EL (cell line): ENCODE results near the gene ZNF790.
"Not testable (repeated sequence)": the region's sequence is repeated elsewhere in the genome, so short reads cannot be mapped to it uniquely, and the experiment has no call there.

Experiments used
- DNase-seq: peaks from one replicate; pipeline ENCODE4 v3.0.0-alpha.2; 2016

ZNF790 gene

DNA sequence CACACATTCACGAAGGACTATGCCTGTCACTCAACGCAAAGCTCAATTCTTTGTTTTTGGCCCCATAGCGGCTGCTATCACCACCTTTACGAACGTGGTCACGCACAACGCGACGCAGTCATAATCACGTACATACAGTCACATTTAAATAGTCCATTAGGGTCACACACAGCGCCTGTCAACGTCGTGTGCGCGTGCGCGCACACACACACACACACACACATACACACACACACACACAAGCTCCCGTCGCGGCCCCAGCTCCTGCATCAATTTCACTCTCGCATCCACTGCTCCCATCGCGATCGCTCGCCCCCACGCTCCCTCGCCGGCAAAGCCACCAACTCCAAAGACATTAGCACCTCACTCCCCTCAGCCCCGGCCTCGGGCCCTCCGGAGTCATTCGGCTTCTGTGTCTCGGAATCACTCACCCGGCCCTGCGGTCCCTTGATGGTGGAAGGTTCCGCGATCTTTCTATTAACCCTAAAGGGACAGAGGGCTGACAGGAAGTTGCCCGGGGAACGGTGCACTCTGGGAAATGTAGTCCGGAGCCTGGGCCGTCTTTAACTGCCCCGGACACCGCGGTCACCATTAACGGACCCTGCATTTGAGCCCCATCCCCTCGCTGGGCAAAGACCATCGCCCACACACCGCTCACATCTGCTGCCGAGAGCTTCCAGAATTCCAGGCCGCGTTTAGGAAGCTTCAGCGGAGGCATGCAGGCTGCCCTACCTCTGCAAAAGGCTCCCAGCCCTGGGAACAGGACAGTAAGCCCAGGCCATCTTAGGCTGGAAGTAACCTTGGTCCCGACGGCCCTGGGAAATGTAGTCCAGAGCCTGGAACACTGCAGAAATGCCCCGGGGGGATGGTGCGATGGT is at the start of gene ZNF790:
Gene ZNF790, minus strand, starts transcription at position 482 of the 878 bp plus-strand sequence. CDS start 12,768 bp downstream, outside the sequence.
- DNase-seq, result peak; percentile 92

DNA sequence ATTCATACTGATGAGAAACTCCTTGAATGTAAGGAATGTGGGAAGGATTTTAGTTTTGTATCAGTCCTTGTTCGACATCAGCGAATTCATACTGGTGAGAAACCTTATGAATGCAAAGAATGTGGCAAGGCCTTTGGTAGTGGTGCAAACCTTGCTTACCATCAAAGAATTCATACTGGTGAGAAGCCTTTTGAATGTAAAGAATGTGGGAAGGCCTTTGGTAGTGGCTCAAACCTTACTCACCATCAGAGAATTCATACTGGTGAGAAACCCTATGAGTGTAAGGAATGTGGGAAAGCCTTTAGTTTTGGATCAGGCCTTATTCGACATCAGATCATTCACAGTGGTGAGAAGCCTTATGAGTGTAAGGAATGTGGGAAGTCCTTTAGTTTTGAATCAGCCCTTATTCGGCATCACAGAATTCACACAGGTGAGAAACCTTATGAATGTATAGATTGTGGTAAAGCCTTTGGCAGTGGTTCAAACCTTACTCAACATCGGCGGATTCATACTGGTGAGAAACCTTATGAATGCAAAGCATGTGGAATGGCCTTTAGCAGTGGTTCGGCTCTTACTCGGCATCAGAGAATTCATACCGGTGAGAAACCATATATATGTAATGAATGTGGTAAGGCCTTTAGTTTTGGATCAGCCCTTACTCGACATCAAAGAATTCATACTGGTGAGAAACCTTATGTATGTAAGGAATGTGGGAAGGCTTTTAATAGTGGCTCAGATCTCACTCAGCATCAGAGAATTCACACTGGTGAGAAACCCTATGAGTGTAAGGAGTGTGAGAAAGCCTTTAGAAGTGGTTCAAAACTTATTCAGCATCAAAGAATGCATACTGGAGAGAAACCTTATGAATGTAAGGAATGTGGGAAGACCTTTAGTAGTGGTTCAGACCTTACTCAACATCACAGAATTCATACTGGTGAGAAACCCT is 39.1 kb upstream of the ZNF790 start:
- DNase-seq, result peak; percentile 1

DNA sequence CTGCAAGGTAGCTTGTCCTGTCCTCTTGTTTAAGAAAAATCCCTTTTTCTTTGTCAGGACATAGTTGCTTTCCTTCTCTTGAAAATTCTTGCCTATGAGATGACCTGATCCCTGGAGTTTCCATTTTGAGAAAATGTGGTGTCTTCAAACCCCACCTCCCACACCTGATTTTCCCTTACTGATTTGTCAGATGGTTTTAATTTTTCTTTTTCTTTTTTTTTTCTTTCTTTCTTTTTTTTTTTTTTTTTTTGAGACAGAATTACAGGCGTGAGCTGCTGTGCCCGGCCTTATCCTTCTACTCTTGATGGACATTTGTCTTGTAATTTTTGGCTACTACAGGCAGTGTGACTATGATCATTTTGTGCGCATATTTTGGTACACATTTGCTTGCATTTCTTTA is 13.7 kb upstream of the ZNF790 start:
- no peak for DNase-seq

DNA sequence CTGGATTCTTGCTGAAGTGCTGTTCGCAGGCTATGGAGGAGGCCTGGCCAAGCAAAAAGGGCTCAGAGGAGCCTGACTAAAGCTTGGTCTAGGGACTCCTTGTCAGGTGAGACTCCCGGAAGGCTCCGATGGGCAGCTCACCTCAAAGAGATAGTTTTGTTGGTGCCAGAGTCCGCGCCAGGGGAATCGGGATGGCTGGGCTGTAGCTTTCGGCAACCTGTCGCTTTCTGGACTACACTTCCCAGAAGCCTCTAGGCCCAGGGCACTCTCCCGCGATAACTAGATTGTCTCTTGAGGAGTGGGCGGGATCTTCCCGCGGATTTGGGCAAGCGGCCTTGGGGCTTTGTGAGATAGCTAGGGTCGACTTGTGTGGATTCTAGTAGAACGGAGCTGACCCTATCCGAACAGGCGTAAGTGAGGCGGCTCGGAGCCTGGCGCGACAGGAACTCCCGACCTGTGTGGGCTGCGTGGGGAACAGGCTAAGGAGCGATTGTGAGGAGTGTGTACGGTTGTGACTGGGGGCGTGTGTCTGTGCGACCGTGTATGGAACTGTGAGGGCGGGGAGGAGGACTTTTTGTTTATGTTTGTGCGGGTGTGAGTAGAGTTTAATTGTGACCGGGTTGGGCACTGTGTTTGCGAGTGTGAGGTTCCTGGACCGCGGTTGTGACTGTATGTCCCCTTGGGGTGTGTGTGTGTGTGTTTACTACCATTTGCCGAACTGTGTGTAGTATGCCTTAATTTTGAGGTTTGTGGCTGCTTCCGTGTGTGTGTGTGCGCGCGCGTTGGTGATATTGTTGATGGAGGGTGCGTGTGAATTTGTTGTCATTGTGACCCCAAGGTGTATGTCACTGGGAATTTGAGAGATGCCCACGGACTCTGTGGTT is 12.6 kb upstream of the ZNF790 start, which contains the start of gene ZNF345:
Gene ZNF345, plus strand, starts transcription at position 318 of the 884 bp plus-strand sequence. CDS start 25,955 bp downstream, outside the sequence.
- DNase-seq, result peak; percentile 94

DNA sequence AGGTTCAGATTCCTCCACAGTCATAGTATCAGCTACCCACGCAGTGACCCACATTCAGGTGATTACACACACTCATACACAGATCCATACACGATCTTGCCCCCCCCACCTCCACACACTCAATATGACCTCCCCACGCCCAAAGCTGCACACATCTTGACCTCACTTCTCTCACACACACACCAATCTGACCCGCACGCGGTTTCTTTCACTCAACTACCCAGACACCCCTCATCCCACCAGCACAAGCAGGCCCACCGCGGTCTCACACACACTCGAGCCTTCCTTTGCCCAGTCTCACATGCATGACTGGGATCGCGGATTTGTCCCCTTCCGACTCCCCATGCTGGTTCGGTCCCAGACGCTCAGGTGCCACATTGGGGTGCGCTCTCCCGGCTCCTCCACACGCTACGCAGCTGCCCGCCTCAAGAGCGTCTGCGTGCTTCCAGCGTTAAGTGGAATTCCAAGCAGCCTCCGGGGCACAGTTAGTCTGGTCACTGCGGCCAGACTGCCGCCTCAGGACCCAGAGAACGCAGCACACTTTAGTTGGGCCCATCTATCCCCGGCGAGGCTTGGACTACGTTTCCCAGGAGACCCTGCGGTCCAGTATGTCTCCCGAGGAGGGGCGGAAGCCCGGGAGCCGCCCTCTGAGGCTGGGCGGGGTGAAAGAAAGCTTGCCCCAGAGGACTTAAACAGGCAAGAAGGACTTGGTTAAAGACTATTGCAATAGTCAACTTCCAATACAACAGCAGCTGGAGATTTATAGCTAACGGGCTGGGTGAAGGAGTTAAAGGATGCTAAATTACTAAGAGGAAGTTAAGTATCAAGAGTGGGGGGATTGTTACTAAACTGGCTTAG is 11.7 kb upstream of the ZNF790 start:
- peak; percentile 93 for DNase-seq

DNA sequence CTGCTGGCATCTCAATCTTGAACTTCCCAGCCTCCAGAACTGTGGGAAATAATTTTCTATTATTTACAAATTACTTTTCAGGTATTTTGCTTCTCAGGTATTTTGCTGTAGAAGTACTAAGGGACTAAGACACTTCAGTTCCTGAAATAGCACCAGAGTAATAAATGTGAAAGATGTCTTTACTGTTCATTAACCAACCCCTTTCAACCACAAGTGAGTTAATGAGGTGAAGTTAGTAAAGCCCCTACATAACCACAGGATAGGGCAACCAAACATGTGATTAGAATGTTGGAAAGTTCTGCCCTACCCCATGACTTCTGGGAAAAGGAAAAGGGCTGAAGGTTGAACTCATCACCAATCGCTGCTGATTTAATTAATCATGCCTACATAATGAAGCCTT is 9.8 kb upstream of the ZNF790 start:
- no peak for DNase-seq

DNA sequence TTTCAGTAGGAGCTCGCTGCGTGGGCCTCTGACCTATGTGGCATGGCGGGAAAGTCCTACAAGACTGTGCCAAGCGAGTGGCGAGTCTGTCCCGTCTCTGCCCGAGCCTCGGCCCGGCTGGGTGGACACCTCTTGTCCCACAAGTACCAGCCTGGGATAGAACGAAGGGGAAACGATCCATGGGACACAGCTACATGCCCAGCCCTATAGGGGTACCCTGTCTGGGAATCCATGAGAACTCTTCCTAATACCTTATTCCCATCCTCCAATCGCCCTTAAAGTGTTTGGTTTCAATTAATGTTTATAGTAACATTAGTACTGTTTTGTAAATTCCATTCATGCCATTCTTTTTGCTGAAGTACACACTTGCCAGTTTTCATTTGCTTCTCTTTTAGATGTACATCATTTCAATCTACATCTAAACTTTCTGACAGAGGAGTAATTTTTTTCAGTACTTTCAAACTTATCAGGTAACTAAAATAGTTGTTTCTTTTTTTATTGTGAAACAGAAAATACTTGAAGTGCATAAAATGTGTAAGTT is 667 bp upstream of the ZNF790 start:
- no peak for DNase-seq

DNA sequence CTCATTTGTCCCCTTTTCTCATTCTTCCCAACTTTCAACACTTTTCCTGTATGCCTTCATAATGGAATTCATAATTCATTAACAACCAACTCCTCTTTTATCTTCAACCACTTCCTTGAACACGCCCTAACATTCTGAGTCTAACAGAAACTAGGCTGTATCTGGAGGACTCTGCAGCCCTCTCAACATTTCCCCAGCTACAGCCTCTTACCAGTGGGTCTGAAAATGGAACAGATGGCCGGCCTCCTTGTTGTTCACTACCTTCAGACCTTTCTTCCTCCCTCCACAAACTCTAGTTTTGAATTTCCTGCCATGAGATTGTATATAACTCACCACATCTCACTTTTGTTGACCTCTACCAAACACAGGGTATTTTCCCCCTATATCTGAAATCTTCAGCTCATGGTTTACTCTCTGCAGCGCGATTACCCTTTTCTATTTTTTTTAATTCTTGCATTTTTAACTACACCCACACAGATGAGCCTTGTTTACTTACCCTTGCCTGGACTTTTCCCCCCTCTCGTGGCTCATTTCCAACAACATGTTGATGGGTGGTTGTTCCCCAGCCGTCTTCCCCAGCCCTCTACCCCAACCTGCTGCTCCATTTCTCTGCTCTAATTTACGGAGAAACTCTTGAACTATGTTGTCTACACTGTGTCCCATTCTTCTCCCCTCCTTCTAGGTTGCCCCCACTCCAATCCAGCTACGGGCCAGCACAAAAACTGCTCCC is 846 bp downstream of the ZNF790 start:
- DNase-seq, result no peak

DNA sequence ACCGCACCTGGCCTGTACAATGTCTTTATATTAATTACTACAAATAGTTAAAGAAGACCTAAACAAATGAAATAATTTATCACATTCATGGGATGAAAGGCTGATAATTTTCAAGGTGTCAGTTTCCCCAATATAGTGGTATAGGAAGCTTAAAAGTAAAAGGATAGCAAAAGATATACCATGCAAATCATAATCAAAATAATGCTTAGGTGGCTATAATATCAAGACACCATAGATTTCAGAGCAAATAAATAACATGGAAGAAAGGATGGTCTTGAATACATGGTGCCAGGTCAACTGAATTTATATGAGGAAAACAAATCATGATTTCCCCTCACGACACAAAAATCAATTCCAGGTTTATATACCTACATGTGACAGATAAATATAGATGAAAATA is 4.8 kb downstream of the ZNF790 start:
- no peak for DNase-seq

DNA sequence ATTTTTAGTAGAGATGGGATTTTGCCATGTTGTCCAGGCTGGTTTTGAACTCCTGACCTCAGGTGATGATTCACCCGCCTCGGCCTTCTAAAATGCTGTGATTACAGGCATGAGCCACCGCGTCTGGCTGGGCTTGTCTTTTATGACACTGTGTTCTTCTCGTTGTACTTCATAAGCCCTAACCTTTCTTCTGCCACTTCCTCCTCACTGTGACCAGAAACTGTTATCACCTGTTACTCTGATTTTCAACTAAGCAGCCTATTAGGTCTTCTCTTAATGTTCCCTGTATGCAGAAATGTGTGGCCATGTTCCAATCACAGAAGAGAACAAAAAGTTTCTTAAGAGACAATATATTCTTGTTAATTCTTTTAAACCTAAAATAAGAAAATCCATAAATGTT is 16.4 kb downstream of the ZNF790 start:
- DNase-seq, result no peak

DNA sequence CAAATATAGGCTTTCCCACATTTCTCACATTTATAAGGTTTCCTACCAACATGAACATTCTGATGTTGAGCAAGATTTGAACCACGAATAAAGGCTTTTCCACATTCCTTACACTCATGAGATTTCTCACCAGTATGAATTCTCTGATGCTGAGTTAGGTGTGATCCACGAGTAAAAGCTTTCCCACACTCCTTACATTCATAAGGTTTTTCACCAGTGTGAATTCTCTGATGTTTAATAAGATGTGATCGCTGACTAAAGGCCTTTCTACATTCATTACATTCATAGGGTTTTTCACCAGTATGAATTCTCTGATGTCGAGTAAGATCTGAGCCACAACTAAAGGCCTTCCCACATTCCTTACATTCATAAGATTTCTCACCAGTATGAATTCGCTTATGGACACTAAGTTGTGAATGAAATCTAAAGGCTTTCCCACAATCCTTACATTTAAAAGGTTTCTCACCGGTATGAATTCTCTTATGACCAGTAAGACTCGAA is 19.0 kb downstream of the ZNF790 start:
- no peak for DNase-seq

DNA sequence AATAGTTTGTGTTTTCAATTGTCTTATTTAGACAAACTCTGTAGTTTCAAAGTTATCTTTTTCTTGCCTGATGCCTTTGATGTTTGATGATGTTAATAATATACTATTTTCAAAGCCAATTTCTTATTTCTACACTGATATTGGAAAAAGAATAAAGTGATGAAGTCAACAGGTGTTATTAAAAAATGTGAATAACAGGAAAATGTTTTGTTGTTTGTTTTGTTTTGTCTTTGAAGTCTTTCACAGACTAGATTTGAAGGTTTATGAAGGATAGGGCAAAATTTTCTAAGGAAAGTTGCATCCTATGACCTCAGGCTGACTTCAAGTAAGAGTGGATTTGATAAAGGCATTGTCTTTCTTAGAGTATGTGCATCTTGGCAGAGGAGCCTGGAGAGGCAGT is 31.2 kb downstream of the ZNF790 start:
- DNase-seq, result no peak

DNA sequence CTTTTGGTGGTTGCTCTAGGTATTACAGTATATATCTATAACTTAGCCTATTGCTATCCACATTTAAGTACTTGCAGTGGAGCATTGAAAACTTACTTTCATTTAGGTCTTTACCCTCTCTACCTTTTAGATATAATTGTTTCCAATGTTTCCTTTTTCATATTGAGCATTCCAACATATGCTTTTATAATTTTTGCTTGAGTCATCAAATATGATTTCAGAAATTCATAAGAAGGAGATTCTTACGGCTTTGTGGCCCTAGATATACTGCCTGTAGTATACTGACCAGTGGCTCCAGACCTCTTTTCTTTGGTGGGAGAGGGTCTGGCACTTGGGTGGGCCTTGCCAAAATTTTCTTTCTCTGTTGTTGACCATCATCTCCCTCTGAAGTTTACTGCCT is 32.8 kb downstream of the ZNF790 start:
- no peak for DNase-seq

DNA sequence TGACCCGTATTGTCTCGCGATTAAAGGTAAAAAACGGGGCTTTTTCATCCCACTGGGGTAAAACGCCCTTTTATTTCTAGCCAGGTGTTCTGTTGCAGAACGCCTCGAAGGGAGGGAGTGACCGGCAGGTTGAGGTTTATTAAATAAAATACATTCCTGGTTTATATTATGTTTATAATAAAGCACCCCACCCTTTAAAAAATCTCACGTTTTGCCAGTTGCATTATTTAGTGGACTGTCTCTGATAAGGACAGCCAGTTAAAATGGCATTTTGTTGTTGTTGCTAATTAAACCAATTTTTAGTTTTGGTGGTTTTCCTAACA is 40.4 kb downstream of the ZNF790 start:
- DNase-seq, result no peak

DNA sequence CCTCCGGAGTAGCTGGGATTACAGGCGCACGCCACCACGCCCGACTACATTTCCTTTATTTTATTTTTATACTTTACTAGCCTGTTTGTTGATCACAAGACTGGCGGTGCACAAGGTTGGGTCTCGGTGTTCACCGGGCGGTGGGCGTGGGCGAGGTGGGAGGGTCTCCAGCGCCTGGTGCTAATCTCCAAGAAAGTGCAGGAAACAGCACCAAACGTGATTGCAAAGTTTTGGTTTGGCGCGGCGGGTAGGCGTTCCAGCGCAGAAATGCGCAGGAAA is 41.5 kb downstream of the ZNF790 start:
- DNase-seq, result no peak

DNA sequence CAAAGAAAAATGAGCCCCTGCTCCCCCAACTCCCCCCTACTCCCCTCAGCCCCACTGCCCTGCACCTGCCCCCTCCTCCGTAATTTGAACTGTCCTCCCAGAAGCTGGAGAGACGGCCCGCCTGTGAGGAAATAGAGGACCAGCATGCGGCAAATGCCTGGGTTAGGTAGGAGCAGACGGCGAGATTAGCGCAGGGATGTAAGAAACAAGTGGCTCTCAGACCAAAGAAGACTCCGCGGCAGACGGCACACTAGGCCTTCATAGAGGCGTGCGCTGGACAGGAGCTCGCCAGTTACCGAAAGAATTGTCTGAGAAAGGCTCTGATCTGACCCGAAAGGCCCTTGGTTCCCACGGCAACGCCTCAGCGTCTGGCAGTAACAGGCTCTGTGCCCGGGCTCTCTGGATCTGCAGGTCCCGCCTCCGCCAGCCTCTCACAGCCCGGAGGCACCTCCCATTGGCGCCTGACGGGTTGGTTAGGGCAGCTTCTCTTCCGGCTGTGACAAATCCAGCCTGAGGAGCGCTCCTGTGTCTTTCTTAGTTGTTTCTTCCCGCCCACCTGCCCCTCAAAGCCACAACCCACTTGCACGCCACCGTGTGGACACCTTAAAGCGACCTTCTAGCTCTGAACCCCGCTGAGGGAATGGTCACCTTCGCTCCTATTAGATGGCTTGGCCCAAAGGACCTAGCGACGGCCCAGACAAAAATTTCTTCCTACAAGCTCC is 46.6 kb downstream of the ZNF790 start:
- not testable (repeated sequence) for DNase-seq

DNA sequence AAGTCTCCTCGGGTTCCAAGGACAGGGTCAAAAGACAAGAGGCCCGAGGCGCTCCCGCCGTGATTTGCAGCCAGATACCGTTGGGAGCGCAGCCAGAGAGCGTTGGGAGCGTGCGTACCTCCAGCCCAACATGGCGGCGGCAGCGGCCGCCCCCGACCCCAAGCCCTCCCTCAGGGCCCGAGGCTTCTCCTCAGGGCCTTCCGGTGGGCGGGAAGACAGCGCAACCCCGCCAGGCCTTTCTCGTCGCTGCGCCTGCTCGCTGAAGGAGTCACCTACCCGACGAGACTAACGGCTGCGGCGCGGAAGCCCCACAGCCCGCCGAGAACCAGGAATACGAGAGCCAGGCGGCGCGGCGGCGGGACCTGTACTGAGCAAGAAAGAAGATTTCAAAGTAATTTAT is 62.4 kb downstream of the ZNF790 start:
- no peak for DNase-seq

DNA sequence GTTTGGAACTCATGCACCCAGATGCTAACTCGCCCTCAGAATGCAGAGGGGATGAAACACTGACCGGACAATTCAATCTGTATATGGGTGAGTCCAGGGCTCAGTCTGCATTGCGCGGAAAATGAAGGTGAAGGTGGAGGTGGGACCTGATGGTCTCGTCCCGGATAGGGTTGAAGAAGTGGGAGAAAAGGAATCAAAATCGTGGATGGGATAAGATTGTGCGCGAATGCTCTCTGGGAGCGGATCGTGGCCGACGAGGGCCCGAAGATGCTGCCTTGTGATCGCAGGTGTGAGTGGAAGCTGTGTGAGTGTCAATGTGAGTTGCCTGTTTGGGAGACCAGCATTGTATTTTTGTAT is 65.0 kb downstream of the ZNF790 start:
- no peak for DNase-seq

DNA sequence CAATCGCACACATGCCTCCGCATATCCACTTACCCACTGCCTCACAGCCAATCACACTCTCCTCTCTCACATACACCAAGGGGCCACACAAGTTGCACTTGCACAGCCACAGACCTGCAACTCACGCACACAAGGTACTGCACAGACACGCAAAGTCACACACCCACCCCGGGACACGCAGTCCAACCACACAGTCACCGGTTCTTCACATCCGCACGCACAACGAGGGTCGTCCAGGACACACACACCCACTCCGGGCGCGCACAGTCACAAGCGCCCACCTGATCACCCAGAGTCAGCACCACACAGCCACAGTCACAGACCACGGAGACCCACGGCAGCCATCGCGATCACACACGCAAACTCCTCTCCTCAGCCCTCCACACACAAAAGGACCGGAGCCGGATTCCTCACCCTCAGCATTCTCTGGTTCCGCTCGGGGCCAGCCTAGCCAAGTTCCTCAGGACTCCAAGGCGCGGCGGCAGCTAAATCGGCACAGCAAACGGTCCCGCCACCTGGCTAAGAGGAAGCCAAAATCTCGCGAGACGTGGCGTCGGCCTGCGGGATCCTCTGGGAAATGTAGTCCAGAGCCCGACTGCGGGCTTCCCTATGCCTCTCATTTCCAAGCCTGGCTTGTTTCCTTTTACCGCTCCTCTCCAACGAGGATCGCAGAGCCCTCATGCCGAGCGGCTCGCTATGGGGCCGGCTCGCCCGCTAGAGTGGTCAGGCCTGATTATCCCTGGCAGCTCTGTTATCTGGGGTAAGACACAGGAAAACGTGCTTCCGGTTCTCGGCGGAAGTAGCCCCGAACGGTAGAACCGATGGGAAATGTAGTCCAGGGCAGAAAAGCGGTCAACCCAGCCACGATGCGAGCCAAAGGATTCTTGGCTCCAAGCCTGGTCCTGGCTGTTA is 65.6 kb downstream of the ZNF790 start, which contains the start of gene ZNF850:
Gene ZNF850, minus strand, starts transcription at position 497 of the 912 bp plus-strand sequence. CDS start 10,201 bp downstream, outside the sequence.
- peak; percentile 92 for DNase-seq
